ENCODE data around the gene PEMT. TPM values are rescaled to one million over a fixed set of nuclear protein-coding genes. Genes with fewer than 3 reads are reported as not detected.

PEMT gene
- total and polyA plus RNA-seq, 2 donors (not counting 1 experiment from before 2014, with no cell fraction given): 10.7 to 20.3 TPM

- TF ChIP-seq EZH2 (IDR thresholded peaks at IDR 0.05; ENCODE audit: borderline replicate concordance, insufficient read depth, low read depth, low read length, poor library complexity, severe bottlenecking) (no peak), CTCF (IDR thresholded peaks at IDR 0.05) (no peak)
- DNase-seq: no peak
- Mint-ChIP-seq H3K9me3 (ENCODE audit: insufficient read depth) (peaks cover 6% of the 10 kb centered on the region), H3K27ac (no peak overlapping the region), H3K4me1 (no peaks in the 10 kb centered on the region), H3K4me3 (no peak overlapping the region), H3K27me3 (peaks cover 32% of the 10 kb centered on the region)
- Histone ChIP-seq H4K20me1 (ENCODE audit: control insufficient read depth, insufficient read depth, low read length, poor library complexity, severe bottlenecking) (no peaks in the 10 kb centered on the region), H3K9me3 (ENCODE audit: control extremely low read depth in 1 of 3, control insufficient read depth in 2 of 3, insufficient read depth in 1 of 3, low read length in 2 of 3) (peaks cover 0 to 8% (median 0%) of the 10 kb centered on the region in 3 donors), H3K4me1 (ENCODE audit: control insufficient read depth in 2 of 2, insufficient read depth in 2 of 2, low read length in 2 of 2) (no peaks in the 10 kb centered on the region), H3K4me2 (replicated peaks; ENCODE audit: low read depth, low read length, poor library complexity, severe bottlenecking) (no peak overlapping the region), H3K79me2 (ENCODE audit: control insufficient read depth, insufficient read depth, low read length) (no peaks in the 10 kb centered on the region), H3K27ac (ENCODE audit: low read length in 2 of 2) (no peak overlapping the region), H3K9ac (ENCODE audit: low read length) (no peak overlapping the region), H3K36me3 (replicated peaks in 1 of 2; ENCODE audit: control extremely low read depth in 1 of 2, control insufficient read depth in 1 of 2, extremely low read depth in 1 of 2, insufficient read depth in 2 of 2, low read length in 1 of 2) (no peaks in the 10 kb centered on the region), H3K4me3 (ENCODE audit: control extremely low read depth in 1 of 5, extremely low read depth in 1 of 5, insufficient read depth in 1 of 5, low read depth in 2 of 5, low read length in 4 of 5) (no peak overlapping the region), H3K27me3 (replicated peaks in 1 of 4; ENCODE audit: control extremely low read depth in 1 of 4, control insufficient read depth in 3 of 4, insufficient read depth in 4 of 4, low read length in 3 of 4) (no peaks in the 10 kb centered on the region), H2AFZ (ENCODE audit: insufficient read depth, low read depth, low read length, poor library complexity, severe bottlenecking) (no peak overlapping the region)
- ATAC-seq (ENCODE audit: low read depth): no peak
- intact Hi-C loops (cut with micrococcal nuclease): no loop called here
- CTCF ChIA-PET: no interaction called here
- POLR2A ChIA-PET: no interaction called here
- WGBS (ENCODE audit: insufficient coverage): 98% methylated on average over 6 of the region's 6 CpGs
These were observed 127.7 kb downstream of the PEMT start for GRCh38 chr17:17463821-17464220.

GRCh38 chr17:17462048-17462824 is 129.3 kb downstream of the PEMT start:
- no peaks in the 10 kb centered on the region for H3K27me3 ChIP-seq (replicated peaks in 1 of 4; ENCODE audit: control extremely low read depth in 1 of 4, control insufficient read depth in 3 of 4, insufficient read depth in 4 of 4, low read length in 3 of 4)
- no peaks in the 10 kb centered on the region for H3K36me3 ChIP-seq (replicated peaks in 1 of 2; ENCODE audit: control extremely low read depth in 1 of 2, control insufficient read depth in 1 of 2, extremely low read depth in 1 of 2, insufficient read depth in 2 of 2, low read length in 1 of 2)
- H2AFZ ChIP-seq (ENCODE audit: insufficient read depth, low read depth, low read length, poor library complexity, severe bottlenecking): no peak overlapping the region
- Mint-ChIP-seq H3K27ac (no peak overlapping the region), H3K27me3 (peaks cover 26% of the 10 kb centered on the region), H3K9me3 (ENCODE audit: insufficient read depth) (peaks cover 4% of the 10 kb centered on the region), H3K4me1 (no peaks in the 10 kb centered on the region), H3K4me3 (no peak overlapping the region)
- H3K4me2 ChIP-seq (replicated peaks; ENCODE audit: low read depth, low read length, poor library complexity, severe bottlenecking): no peak overlapping the region
- no peak overlapping the region for H3K27ac ChIP-seq (ENCODE audit: low read length in 2 of 2)
- peaks cover 0 to 8% (median 0%) of the 10 kb centered on the region in 3 donors for H3K9me3 ChIP-seq (ENCODE audit: control extremely low read depth in 1 of 3, control insufficient read depth in 2 of 3, insufficient read depth in 1 of 3, low read length in 2 of 3)
- no peaks in the 10 kb centered on the region for H3K4me1 ChIP-seq (ENCODE audit: control insufficient read depth in 2 of 2, insufficient read depth in 2 of 2, low read length in 2 of 2)
- no peak overlapping the region for H3K4me3 ChIP-seq (ENCODE audit: control extremely low read depth in 1 of 5, extremely low read depth in 1 of 5, insufficient read depth in 1 of 5, low read depth in 2 of 5, low read length in 4 of 5)
- no peak for DNase-seq
- H4K20me1 ChIP-seq (ENCODE audit: control insufficient read depth, insufficient read depth, low read length, poor library complexity, severe bottlenecking): no peaks in the 10 kb centered on the region
- ChIA-PET POLR2A (no interaction called here), CTCF (interaction anchor here (1.5 kb wide), 1 partner anchor 34 kb away, joined by 3 read pairs; the partner anchor contains the start of gene RASD1)
- no peaks in the 10 kb centered on the region for H3K79me2 ChIP-seq (ENCODE audit: control insufficient read depth, insufficient read depth, low read length)
- TF ChIP-seq CTCF (IDR thresholded peaks at IDR 0.05) (no peak), EZH2 (IDR thresholded peaks at IDR 0.05; ENCODE audit: borderline replicate concordance, insufficient read depth, low read depth, low read length, poor library complexity, severe bottlenecking) (no peak)
- no peak overlapping the region for H3K9ac ChIP-seq (ENCODE audit: low read length)
- intact Hi-C loops (cut with micrococcal nuclease): no loop called here
- 64% methylated on average over 15 of the region's 15 CpGs for WGBS (ENCODE audit: insufficient coverage)
- ATAC-seq (ENCODE audit: low read depth): no peak
